SK-N-SH treated with all-trans-retinoic acid at 6 μM for 48 hours (cell line): ENCODE measurements around the gene PLN.

Source experiments
- ESRRG ChIP-seq: fragments of 250-450 bp; sonication (Bioruptor Pico); IDR thresholded peaks from 2 replicates; pipeline ENCODE4 v1.6.1; 2021; ENCODE audit warnings: mild to moderate bottlenecking
- OSR1 ChIP-seq: fragments of 250-450 bp; sonication (Bioruptor Pico); IDR thresholded peaks from 2 replicates; pipeline ENCODE4 v1.8.0; 2022; ENCODE audit warnings: moderate library complexity, mild to moderate bottlenecking, inconsistent platforms
- PATZ1 ChIP-seq: fragments of 250-450 bp; sonication (Bioruptor Pico); IDR thresholded peaks from 2 replicates; pipeline ENCODE4 v1.8.0; 2020; ENCODE audit warnings: mild to moderate bottlenecking, moderate library complexity, borderline replicate concordance

- no peak for TF ChIP-seq ESRRG (CRISPR knock-in tag)
- no peak for TF ChIP-seq OSR1 (CRISPR knock-in tag)
- TF ChIP-seq PATZ1 = no peak
These were observed 58.8 kb downstream of the PLN start for GRCh38 chr6:118606858-118607257.
